BJ (cell line): ENCODE results near the gene MCM9. TPM values are rescaled to one million over a fixed set of nuclear protein-coding genes. Genes with fewer than 3 reads are reported as not detected.

ENCODE experiments used
- CTCF ChIA-PET: fragments of 350-600 bp; formaldehyde crosslinking; extraction: SDS; loops from one replicate; lab custom pipeline; 2021; ENCODE audit warnings: antibody characterized with exemption, inconsistent platforms; lab: Yijun Ruan, JAX
- POLR2A ChIA-PET: fragments of 300-600 bp; sonication (Branson Sonifier 250); formaldehyde crosslinking; extraction: SDS; loops from one replicate; lab custom pipeline; 2021; ENCODE audit warnings: antibody characterized with exemption; lab: Charles Lee
- DNase-seq: peaks from one replicate; pipeline ENCODE4 v3.0.0-alpha.2; 2011; ENCODE audit warnings: low read depth
- H3K27me3 ChIP-seq: 2 replicates; pipeline ENCODE4 v1.6.0; 2011; ENCODE audit warnings: low read length; ENCODE audit not compliant: control insufficient read depth, insufficient read depth
- H3K36me3 ChIP-seq: 2 replicates; pipeline ENCODE4 v1.5.1; 2011; ENCODE audit warnings: low read length; ENCODE audit not compliant: control insufficient read depth, insufficient read depth
- H3K4me3 ChIP-seq: 2 replicates; pipeline ENCODE4 v1.5.1; 2011; ENCODE audit warnings: low read depth, mild to moderate bottlenecking, control low read depth, low read length
- CTCF ChIP-seq: IDR thresholded peaks from 2 replicates; pipeline ENCODE4 v1.5.1; 2011; ENCODE audit warnings: low read depth, mild to moderate bottlenecking, control low read depth, inconsistent platforms, low read length, moderate library complexity; ENCODE audit not compliant: insufficient read depth
- polyA plus RNA-seq: library from polyadenylated mRNA; depleted of rRNA; stranded (reverse); fragments of >200 nt; gene quantifications from 2 replicates; pipeline ENCODE4 v1.2.3, GENCODE V29; 2011

MCM9 gene
- polyA plus RNA-seq, 1 experiment = 1.7 TPM

GRCh38 chr6:118905084-118905483 lies 29.9 kb downstream of the MCM9 start:
- ChIA-PET POLR2A (no interaction called here), CTCF (interaction anchor here (0.6 kb wide), 1 partner anchor 38 kb away, joined by 3 read pairs; no protein-coding TSS in a partner anchor)
- no peak for DNase-seq

GRCh38 chr6:118903691-118904090 lies 31.3 kb downstream of the MCM9 start:
- ChIA-PET CTCF (no interaction called here), POLR2A (no interaction called here)

More at GRCh38 chr6:118905084-118905483, 29.9 kb downstream of the MCM9 start:
- 0 out of 2 replicates have a peak, but pooled peaks cover 1% of the 10 kb centered on the region for H3K36me3 ChIP-seq
- H3K4me3 ChIP-seq = no peak overlapping the region
- H3K27me3 ChIP-seq = no peaks in the 10 kb centered on the region
- no peak for TF ChIP-seq CTCF

GRCh38 chr6:118903138-118903537 lies 31.8 kb downstream of the MCM9 start:
- no peak for TF ChIP-seq CTCF
- H3K27me3 ChIP-seq = no peaks in the 10 kb centered on the region
- ChIA-PET POLR2A (no interaction called here), CTCF (no interaction called here)
- DNase-seq = no peak
- 0 out of 2 replicates have a peak, but pooled peaks cover 1% of the 10 kb centered on the region for H3K36me3 ChIP-seq
- no peak overlapping the region for H3K4me3 ChIP-seq

More at GRCh38 chr6:118903691-118904090, 31.3 kb downstream of the MCM9 start:
- Histone ChIP-seq H3K4me3 (no peak overlapping the region), H3K27me3 (no peaks in the 10 kb centered on the region), H3K36me3 (0 out of 2 replicates have a peak, but pooled peaks cover 1% of the 10 kb centered on the region)
- TF ChIP-seq CTCF = no peak
- DNase-seq = no peak

- TF ChIP-seq CTCF = no peak
- no peak overlapping the region for H3K4me3 ChIP-seq
- 0 out of 2 replicates have a peak, but pooled peaks cover 1% of the 10 kb centered on the region for H3K36me3 ChIP-seq
- ChIA-PET CTCF (interaction anchor here (0.6 kb wide), 1 partner anchor 26 kb away, joined by 3 read pairs; no protein-coding TSS in a partner anchor), POLR2A (no interaction called here)
- DNase-seq = no peak
- H3K27me3 ChIP-seq = no peaks in the 10 kb centered on the region
Observed at GRCh38 chr6:118902726-118903125, 32.2 kb downstream of the MCM9 start.

GRCh38 chr6:118899948-118900347 lies 35.0 kb downstream of the MCM9 start:
- POLR2A ChIA-PET = no interaction called here

More at GRCh38 chr6:118899948-118900347, 35.0 kb downstream of the MCM9 start:
- CTCF ChIA-PET = interaction anchor here (1.1 kb wide), 1 partner anchor 9 kb away, joined by 5 read pairs; no protein-coding TSS in a partner anchor
- H3K27me3 ChIP-seq = no peaks in the 10 kb centered on the region
- no peaks in the 10 kb centered on the region for H3K36me3 ChIP-seq
- DNase-seq = no peak
- no peak overlapping the region for H3K4me3 ChIP-seq
- no peak for TF ChIP-seq CTCF
